ENCODE measurements around the gene RNF166.
"Not testable (repeated sequence)": the region's sequence is repeated elsewhere in the genome, so short reads cannot be mapped to it uniquely, and the experiment has no call there.

RNF166 gene

DNA sequence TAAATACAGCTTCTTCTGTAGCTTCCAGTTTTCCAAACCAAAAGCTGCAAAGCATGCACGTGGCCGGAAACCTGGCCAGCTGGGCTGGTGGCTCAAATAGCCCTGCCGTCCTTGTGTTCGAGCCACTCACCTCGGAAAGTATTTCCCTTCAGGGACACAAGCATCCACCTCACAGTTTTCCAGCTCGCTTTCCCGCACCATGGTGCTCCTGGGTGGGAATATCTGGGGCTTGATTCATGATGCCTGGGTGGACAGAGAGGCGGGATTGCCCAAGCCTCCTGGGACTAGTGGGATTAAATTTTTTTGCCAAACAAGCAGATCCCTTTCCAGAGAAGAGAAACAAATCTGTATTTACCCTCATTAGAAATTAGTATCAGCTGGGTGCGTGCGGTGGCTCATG lies 36.2 kb downstream of the RNF166 start:
- DNase-seq: no peak

DNA sequence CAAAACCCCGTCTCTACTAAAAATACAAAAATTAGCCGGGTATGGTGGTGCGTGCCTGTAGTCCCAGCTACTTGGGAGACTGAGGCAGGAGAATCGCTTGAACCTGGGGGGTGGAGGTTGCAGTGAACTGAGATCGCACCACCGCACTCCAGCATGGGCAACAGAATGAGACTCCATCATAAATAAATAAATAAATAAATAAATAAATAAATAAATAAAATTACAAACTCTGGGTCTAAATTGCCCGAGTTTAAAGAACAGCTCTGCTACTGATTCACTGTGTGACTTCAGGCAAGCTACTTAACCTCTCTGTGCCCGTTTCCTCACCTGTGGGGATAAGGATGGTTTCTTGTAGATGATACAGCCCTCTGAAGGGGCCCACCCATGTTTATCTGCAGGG lies 36.7 kb downstream of the RNF166 start:
- DNase-seq: not testable (repeated sequence)

DNA sequence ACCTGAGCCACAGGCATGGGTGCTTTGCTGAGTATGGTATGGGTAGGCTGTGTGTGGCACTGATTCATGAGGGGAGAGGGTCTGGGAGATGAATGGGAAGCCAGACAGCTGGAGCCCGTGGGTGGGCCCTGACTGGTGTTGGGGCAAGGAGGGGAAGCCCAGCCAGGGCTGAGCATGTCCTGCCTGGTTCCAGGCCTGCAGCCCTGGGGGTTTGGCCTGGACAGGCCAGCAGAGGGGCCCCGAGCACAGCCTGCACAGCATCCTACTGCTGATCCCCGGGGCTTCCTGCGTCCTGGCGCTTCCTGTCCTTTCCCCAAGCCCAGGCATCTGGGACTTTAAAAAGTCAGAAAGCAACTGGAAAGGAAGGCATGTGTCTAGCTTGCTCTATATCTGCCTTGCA lies 38.7 kb downstream of the RNF166 start:
- no peak for DNase-seq

DNA sequence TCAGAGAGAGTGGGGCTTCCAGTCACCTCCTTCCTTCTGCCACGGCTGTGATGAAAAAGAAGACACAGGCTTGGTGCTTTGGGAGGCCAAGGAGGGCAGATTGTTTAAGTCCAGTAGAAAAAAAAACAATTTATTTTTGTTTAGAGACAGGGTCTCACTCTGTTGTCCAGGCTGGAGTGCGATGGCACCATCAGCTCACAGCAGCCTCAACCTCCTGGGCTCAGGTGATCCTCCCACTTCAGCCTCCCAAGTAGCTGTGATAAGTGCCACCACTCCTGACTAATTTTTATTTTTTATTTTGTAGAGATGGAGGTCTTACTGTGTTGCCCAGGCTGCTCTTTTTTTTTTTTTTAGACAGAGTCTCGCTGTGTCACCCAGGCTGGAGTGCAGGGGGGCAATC lies 40.6 kb downstream of the RNF166 start:
- DNase-seq: no peak

DNA sequence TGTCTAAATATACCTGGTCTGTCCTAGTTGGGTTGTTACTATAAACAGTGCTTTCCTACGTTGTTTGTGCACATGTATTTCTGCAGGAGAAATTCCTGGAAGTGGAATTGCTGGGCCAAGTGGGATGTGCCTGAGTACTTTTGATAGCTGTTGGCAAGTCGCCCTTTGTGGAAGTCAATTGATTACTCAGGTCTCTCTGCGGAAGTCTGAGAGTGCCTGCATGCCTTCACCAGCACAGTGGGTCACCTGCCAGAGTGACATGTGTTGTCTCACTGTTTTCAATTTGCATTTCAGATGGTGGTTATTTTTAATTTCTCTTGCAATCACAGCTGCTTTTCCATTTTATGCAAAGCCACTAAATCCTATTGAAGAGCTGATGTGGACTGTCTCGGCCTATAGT lies 41.1 kb downstream of the RNF166 start:
- no peak for DNase-seq

DNA sequence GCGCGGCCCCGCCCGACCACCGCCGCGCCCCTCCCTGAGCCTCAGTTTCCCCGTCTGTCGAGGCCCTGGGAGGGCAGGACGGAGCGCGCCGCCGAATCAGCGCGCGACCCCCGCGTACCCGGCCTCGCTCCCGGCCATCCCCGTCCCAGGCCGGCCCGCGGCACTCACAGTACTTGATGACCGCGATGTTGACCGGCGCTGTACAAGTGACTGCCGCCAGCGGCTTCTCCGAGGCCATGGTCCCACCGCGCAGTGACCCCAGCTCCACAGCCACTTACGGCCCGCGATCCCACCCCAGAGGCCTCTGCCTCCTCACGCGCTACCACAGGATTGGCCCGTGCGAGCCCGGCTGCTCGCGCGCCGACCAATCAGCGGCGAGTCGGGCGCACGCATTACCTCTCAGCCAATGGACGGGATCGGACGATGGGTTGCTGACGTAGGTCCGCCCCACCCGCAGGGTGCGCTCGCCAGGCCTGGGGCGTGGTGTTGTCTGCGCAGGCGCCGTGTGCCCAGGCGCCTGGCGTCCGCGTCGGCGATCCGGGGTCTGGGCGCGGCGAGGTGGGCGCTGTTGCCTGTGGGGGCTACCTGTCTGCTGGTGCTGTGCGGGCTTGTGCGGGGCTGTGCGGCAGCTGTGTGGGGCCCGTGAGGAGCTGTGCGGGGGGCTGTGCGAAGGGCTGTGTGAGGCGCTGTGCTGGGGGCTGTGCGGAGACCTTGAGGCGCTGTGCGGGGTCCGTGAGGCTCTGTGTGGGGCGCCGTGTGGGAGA lies 43.2 kb downstream of the RNF166 start, which contains the start of gene MVD:
TSS of gene MVD (minus strand) at position 249 of the 764 bp plus-strand sequence. CDS start at position 238, 11 bp downstream.
- peak; percentile 98 for DNase-seq

DNA sequence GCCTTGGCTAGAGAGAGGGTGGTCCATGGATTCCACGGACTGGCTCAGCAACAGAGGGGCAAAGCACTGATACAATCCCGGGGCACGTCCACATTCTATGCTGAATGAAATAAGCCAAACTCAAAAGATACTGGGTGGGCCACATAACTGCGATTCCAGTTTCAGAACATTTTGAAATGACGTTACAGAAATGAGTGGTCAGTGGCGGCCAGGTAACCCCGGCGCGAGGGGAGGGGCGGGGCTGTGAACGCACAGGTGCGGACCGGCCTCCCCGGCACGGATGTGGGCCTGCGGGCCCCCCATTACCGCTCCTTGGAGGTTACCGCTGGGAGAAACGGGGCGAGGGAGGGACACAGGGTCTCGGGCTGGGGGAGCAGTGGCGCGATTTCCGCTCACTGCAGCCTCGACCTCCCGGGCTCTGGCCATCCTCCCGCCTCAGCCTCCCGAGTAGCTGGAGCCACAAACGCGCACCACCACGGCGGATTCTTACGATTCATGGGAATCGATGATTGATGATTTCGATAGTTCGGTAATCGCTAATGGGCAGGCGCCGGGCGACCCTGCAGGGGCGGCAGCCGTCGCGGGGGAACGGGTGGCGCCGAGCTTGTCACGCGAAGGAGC lies 43.9 kb downstream of the RNF166 start:
- DNase-seq: no peak

DNA sequence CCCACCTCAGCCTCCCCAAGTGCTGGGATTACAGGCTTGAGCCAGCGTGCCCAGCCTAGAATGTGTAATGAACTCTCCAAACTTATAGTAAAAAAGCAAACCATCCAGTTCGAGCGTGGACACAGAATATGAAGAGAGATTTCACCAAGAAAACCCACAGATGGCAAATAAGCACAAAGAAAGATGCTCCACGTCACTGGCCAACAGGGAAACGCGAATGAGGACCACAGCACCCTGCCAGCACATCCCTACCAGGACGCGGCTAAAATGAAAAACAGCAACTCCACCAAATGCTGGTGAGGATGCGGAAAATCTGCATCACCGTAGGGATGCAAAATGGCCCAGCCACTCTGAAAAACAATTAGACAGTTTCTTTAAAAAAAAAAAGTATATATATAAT lies 44.7 kb downstream of the RNF166 start:
- no peak for DNase-seq

DNA sequence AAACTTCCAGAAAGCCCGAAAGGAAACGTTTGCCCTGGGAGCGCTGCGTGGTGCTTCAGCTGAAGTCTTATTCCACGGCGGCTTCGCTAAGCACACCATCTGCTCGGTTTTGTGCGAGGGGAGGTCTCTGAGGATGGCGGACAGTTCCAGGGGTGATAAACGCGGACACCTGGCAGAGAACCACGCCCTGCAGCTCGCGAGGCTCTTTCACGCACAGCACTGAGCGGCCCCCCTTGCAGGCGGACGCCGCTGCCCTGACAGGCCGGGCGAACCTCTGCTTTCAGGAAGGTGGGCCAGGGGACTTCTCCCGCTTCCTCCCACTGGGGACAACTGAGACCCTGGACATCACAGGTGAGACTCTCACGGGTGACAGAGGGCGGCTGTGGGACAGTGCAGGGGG lies 47.0 kb downstream of the RNF166 start:
- DNase-seq: no peak

DNA sequence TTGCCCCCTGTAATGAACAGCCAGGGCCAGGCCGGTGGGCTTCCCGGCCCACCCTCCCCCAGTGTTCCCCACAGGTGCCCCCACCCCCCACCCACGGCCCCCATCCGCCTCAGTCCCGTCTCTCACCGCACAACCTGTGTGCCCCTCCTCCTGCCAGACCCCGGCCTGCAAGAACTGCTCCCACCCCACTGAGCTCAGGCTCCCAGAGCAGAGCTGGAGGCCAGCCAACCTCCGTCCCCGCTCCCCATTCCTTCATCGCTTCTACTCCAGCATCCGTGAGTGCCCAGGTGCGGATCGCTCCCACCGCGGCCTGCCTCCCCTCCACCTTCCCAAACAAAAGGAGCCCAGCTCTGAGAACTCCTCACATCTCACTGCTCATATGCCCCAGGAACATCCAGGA lies 47.5 kb downstream of the RNF166 start:
- no peak for DNase-seq

DNA sequence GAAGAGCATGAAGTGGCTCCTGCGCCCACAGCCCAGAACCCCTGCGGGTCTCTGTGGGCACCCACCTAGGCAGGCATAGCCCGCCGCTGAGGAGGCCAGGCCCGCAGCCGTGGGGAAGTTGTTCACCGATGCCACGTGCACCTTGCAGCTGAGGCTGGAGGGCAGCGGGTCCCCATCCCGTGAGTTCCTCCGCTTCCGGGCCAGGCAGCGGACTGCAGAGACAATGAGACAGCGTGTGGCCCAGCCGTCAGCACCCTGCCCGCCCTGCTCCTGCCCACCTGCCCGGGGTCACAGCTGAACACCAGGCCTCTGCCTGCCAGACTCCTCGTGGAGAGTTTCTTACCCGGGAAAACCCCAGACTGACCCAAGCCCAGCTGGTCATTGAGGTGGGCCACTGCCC lies 48.8 kb downstream of the RNF166 start:
- no peak for DNase-seq

DNA sequence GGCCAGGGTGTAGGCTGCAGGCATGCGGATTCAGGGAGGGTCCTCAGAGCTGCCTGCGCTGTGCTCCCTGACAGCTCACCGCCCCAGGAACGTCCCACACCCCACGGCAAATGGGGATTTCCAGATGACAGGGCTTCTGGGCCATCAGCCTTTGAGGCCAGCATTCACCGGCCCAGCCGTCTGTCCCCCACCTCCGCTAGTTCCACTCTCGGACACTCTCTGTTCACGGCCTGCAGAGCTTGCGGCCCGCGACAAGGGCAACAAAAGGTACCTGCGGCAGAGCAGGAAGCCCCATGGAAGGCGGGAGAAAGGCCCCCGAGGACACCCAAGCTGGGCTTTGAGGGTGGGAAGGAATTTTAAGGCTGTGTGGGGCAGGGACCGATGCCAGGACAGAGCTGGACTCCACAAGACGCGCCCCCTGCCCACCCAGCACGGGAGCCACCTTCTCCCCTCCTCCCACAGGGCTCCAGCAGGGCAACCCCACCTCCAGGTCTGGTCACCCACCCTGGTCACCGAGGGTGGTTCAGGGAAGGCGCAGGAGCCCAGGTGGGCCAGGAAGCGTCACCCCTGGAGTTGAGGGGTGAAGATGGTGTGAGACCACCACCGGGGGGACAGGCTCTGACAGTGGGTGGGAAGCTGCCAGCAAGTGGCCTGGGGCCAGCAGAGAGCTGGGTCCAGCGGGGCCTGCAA lies 49.8 kb downstream of the RNF166 start:
- DNase-seq: no peak

DNA sequence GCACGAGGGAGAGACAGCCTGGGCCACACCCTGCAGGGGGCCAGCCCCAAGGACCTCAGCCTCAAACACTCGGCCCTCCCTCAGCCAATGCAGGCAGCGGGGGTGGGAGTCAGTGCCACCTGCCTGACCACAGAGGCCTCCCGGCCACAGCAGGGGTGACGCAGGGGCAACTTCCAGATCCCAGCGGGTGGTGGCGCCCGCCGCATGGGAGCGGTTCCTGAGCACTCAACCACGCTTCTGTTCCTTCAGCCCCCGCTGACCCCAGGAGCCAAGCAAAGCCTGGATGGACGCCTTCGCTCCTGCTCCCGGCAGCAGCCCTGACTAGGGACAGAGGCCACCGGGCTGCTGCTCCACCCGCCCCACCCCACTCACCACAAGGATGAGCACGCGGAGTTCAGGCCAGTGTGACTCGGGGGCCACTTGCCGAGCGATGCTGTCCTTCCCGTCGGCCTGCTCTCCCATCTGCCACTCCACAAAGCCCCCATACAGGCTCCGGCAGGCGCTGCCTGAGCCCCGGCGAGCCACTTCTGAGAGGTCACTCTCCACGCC lies 50.4 kb downstream of the RNF166 start:
- DNase-seq: no peak

DNA sequence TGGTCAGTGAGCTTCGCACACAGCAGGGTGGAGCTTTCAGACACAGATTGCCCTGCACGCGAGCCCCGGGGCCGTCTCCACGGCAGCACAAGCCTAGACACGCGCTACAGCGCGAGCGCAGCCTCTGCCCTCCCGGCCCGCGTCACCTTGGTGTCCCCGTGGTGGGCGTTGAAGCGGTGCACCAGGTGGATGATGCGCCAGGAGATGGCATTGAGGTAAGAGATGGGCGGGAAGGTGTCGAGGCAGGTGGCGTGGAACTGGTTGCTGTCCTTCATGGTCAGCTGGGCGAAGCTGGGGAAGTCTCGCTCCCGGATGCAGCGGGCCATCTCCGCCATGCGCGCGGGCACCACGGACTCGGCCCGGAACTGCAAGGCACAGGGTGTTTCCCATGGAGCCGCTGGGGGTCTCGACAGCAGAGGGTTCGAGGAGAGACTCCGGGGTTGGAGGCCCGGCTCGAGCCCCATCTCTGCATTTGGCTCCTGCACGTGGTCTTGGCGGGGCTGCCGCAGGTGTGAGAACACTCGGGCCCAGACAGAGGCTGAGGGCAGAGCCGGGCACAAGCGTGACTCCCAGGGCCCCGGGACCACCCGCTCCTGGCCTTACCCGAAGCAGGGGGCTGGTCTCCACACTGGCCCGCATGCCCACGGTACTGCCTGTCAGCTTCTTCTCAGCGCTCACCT lies 51.0 kb downstream of the RNF166 start:
- no peak for DNase-seq

DNA sequence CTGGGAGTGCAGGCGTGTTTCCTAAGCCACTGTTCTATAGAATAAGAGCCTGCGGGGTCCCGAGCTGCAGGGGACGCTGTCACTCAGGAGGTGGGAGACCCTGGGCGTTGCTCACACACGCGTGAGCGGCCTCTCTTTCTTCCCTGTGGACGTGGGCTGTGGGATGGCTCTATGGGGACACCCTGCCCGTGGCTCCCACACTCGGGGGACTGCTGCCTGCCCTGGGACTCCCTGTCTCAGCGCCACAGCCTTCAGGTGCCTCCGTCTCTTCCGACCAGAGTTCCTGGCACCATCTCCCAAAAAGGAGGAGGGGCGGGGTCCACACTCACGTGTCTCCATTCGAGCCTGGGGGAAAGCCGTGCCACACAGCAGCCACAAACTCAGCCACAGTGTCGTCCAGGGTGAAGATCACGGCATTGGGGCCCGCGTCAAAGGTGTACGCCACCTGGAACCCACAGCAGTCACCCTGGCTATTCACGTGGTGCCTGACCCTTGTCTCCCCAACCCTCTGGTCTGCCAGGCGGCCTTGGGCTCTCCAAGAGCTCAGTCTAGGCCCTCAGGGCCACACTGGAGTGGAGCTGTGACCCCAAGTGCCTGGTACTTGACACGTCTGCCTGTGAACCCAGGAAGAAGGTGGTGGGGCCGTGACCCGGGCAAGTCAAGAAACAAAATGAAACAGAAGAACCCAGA lies 51.7 kb downstream of the RNF166 start:
- DNase-seq: no peak

DNA sequence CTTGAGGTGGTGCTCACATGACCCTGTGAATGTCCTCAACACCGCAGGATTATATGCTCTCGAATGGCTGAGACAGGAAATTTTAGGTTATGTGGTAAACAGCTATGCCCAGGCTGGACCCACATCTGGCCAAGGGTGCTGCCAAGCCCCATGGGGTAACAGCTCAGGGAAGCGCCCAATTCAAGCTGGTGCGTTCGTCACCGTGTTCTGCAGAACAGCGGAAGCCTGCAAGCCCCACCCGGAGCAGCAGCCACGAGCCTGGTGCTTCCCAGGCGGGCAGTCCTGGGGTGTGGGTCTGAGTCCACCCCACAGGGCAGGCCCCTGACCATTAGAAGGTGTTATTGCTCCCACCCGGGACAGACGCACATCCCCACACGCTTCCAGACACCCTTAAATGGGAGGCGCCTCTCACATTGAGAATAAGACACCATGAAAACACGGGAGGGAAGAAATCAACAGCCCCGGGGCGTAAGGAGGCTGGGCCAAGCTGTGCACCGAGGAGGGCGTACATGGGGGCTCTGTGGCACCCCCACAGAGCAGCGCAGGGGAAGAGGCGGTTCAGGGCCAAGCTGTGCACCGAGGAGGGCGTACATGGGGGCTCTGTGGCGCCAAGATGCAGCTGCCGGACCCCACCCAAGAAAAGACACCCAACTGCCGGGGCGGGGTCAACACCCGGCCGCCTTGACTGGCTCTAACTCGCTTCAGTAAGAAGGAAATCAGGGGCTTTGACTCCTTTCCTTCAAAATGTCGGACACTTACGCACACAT lies 52.4 kb downstream of the RNF166 start:
- DNase-seq: no peak

DNA sequence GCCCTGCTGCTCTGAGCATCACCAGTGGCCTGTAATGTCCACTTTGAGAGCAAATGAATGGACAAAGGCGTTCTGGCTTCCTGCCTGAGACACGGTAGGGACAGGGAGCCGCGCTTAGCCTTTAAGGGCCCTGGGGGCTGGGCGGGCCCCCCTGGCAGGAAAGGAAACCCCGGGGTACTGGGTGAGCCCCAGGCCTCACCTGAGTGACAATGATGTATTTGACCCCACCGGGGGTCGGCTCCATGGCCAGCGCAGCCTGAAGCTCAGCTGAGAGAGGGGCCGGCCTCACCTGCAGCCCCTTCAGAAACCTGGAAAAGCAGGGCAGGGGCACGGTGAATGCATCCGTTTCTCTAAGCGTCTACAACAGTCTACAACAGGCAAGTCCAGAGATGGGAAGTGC lies 53.1 kb downstream of the RNF166 start:
- DNase-seq: no peak

DNA sequence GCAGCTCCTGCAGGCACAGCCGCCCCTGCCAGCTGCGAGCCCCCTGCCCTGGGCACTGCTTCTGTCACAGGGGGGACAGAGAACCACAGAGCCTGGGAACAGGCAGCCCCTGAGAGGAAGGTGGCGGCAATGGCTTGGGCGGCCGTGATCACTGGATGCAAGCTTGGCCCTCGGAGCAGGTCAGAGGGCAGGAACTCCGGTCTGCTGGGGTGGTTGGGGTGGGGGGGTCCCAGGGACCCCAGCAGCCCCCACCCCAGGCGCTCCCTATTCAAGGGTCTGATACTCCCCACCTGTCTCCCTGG lies 53.5 kb downstream of the RNF166 start:
- no peak for DNase-seq

DNA sequence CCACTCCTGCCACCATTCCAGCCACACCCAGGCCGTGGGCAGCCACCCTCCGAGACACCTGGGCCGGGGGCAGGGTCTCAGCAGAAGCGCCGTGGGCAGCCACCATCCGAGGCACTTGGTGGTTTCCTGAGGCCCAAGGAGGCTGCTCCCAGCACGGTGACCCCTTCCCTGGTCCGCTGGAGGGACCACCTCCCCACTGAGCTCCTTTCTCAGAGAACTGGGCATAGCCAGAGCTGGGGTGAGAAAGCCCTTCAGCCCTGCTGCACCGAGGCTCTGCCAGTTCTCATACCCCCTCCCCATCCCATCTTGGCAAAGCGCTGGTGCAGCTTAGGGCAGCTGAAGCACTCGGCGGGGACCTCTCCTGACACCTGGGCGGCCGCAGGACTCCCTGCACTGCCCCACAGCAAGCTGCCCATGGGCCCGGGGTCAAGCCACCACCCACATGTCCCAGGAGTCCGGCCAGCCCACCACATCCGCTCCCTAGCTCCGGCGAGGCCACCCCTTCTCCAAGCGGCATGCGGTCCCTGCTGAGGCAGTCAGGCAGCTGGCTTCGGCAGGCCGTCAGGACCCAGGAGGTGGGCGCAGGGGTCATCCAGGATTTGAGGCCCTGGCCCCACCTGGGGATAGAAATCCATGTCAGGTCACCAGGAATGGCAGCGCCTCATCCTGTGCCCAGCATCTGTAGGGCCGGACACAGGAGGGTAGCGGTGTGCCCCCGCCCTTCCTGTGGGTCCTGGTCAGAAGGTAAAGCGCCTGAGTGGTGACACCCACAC lies 54.0 kb downstream of the RNF166 start:
- no peak for DNase-seq

DNA sequence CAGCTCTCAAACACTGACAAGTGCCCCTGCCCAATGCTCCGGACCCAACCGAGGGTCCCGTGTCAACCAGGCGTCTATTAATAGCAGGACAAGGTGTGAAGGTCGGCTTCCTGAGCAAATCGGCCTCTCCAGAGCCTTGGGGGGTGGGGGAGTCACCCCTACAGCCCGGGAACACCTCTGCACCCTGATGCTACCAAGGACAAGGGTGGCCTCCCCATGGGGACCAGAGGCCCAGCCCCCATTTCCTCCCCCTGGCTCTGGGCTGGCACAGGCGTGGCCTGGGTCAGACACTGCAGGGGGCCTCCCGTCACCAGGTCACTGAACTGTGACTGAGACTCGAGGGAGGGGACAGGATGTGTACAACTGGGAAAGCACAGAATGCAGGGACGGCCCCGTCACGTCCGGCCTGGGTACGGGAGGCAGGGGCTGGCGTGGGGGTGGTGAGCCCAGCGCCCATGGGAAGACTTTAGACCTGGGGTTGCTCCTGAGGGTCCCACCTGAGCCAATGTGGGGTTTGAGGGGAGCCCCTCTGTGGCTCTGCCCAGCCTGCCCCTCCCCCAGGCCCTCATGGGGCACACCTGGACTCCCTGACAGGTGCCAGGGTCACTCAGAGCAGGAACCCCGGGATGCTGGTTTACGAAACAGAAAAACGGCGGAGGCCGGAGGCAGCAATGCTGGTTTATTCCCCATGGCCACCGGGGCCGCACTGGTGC lies 54.8 kb downstream of the RNF166 start:
- peak; percentile 49 for DNase-seq
